ENCODE data around the gene TRAF2. TPM values are rescaled to one million over a fixed set of nuclear protein-coding genes. Genes with fewer than 3 reads are reported as not detected.

TRAF2 gene
- total and polyA plus RNA-seq, 2 of the 13 experiments (the other 11 are each of a cell fraction or from before 2014, with no cell fraction given) = 12.4 to 13.6 TPM

DNA sequence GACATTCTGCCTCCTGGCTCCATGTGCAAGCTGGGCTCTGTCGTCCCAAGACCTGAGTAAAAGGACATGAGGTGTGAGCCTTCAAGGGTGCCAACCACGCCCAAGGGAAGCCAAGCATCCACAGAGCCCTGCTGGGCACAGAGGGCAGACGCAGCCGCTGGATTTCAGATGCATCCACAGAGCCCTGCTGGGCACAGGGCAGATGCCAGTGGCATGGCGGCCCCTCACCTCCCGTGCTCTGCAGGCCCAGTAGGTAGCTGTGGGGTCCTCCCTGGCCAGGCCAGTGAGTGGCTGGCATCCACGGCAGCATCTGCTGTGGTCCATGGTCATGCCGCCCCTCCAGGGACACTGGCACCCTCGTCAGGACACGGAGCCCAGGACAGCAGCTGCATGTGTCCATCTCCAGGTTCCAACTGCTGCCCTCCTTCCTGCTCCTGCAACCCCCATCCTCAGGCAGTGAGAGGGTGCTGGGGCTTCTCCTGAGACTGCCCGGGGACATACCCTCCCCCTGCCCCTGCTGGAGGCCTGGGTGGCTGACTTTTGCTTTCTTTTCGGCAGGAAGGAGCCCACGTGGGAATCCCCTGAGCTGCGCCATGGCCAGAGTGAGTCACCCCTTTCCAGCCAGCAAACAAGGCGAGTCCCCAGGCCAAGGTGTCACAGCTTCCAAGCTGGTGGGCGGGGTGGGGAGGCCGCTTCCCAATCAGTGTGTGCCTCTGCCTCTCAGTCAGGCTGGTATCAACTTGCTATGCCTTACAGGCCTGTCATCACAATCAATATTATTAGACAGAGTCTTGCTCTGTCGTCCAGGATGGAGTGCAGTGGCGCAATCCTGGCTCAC is 4.0 kb upstream of the TRAF2 start (continued):
- TF ChIP-seq ZNF512B (CRISPR knock-in tag; IDR thresholded peaks at IDR 0.05; ENCODE audit: borderline replicate concordance) (no peak), GABPB1 (CRISPR knock-in tag; IDR thresholded peaks at IDR 0.05) (peak; percentile 60), ZNF713 (CRISPR knock-in tag; IDR thresholded peaks at IDR 0.05) (no peak), ETV5 (CRISPR knock-in tag; IDR thresholded peaks at IDR 0.05; ENCODE audit: borderline replicate concordance) (peak; percentile 68), GATAD2A (CRISPR knock-in tag; IDR thresholded peaks at IDR 0.05) (peak; percentile 79), NR2C2 (CRISPR knock-in tag; IDR thresholded peaks at IDR 0.05; ENCODE audit: borderline replicate concordance) (peak; percentile 64; the same call in 1 of the 2 replicates), RERE (CRISPR knock-in tag; IDR thresholded peaks at IDR 0.05; ENCODE audit: low read depth) (0 out of 2 replicates have a peak, but pooled peaks have one; percentile 14), ZNF800 (CRISPR knock-in tag; IDR thresholded peaks at IDR 0.05) (peak; percentile 57; the same call in 1 of the 2 replicates), HCFC1 (IDR thresholded peaks at IDR 0.05; ENCODE audit: low read depth, low read length) (no peak), NKX3-1 (CRISPR knock-in tag; IDR thresholded peaks at IDR 0.05) (no peak), KDM3A (CRISPR knock-in tag; IDR thresholded peaks at IDR 0.05; ENCODE audit: low read depth) (peak; percentile 92; the same call in 1 of the 2 replicates), BRF2 (CRISPR knock-in tag; IDR thresholded peaks at IDR 0.05) (no peak), GTF2F1 (IDR thresholded peaks at IDR 0.05; ENCODE audit: low read length) (no peak), ZBTB21 (CRISPR knock-in tag; IDR thresholded peaks at IDR 0.05) (no peak)
- TF ChIP-seq, protein P1, sequence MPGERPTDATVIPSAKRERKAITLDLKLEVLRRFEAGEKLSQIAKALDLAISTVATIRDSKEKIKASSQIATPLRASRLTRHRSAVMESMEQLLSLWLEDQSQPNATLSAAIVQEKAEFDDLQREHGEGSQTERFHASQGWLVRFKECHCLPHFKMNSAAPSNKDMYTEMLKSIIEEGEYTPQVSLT (CRISPR knock-in tag; IDR thresholded peaks at IDR 0.05; ENCODE audit: borderline replicate concordance, low read depth) = no peak
